NCI-H146 treated with DMSO at 0.1 percent for 48 hours (cell line): ENCODE data around the gene SCN3B.
"Not testable (repeated sequence)": the region's sequence is repeated elsewhere in the genome, so short reads cannot be mapped to it uniquely, and the experiment has no call there.

ENCODE experiments used
- DNase-seq: peaks from one replicate; lab custom pipeline; 2025; ENCODE audit not compliant: unreplicated experiment; lab: John Stamatoyannopoulos, UW

Gene SCN3B

GRCh38 chr11:123654566-123655081 lies at the start of gene SCN3B:
Gene SCN3B, minus strand, starts transcription at chr11:123654624. Its CDS starts 823 bp downstream, at chr11:123653801.
- peak; percentile 36 for DNase-seq

GRCh38 chr11:123702696-123703095 lies 48.3 kb upstream of the SCN3B start:
- no peak for DNase-seq

- DNase-seq, result no peak
Measured at GRCh38 chr11:123702139-123702538, 47.7 kb upstream of the SCN3B start.

GRCh38 chr11:123700772-123701171 lies 46.3 kb upstream of the SCN3B start:
- DNase-seq, result no peak

- DNase-seq, result no peak
Measured at GRCh38 chr11:123698546-123699127, 44.2 kb upstream of the SCN3B start.

- DNase-seq, result no peak
Measured at GRCh38 chr11:123696183-123696582, 41.8 kb upstream of the SCN3B start.

- DNase-seq, result no peak
Measured at GRCh38 chr11:123695231-123695630, 40.8 kb upstream of the SCN3B start.

GRCh38 chr11:123694551-123694950 lies 40.1 kb upstream of the SCN3B start:
- DNase-seq, result no peak

- no peak for DNase-seq
Measured at GRCh38 chr11:123692961-123693360, 38.5 kb upstream of the SCN3B start.

GRCh38 chr11:123690485-123690884 lies 36.1 kb upstream of the SCN3B start:
- DNase-seq, result no peak

- DNase-seq, result no peak
Measured at GRCh38 chr11:123684601-123685000, 30.2 kb upstream of the SCN3B start.

GRCh38 chr11:123683428-123684170 lies 29.2 kb upstream of the SCN3B start:
- DNase-seq, result no peak

- DNase-seq, result no peak
Measured at GRCh38 chr11:123682696-123683410, 28.4 kb upstream of the SCN3B start.

GRCh38 chr11:123681030-123681429 lies 26.6 kb upstream of the SCN3B start:
- no peak for DNase-seq

GRCh38 chr11:123678246-123678645 lies 23.8 kb upstream of the SCN3B start:
- DNase-seq, result no peak

GRCh38 chr11:123677510-123677909 lies 23.1 kb upstream of the SCN3B start:
- DNase-seq, result no peak

GRCh38 chr11:123674297-123674696 lies 19.9 kb upstream of the SCN3B start:
- DNase-seq, result no peak

- DNase-seq, result no peak
Measured at GRCh38 chr11:123672568-123672967, 18.1 kb upstream of the SCN3B start.

- DNase-seq, result no peak
Measured at GRCh38 chr11:123671534-123671933, 17.1 kb upstream of the SCN3B start.

GRCh38 chr11:123670081-123670480 lies 15.7 kb upstream of the SCN3B start:
- DNase-seq, result no peak

- no peak for DNase-seq
Measured at GRCh38 chr11:123665306-123665705, 10.9 kb upstream of the SCN3B start.

GRCh38 chr11:123659965-123660364 lies 5.5 kb upstream of the SCN3B start:
- DNase-seq, result not testable (repeated sequence)
